ENCODE data around the gene SC5D.

The SC5D gene

DNA sequence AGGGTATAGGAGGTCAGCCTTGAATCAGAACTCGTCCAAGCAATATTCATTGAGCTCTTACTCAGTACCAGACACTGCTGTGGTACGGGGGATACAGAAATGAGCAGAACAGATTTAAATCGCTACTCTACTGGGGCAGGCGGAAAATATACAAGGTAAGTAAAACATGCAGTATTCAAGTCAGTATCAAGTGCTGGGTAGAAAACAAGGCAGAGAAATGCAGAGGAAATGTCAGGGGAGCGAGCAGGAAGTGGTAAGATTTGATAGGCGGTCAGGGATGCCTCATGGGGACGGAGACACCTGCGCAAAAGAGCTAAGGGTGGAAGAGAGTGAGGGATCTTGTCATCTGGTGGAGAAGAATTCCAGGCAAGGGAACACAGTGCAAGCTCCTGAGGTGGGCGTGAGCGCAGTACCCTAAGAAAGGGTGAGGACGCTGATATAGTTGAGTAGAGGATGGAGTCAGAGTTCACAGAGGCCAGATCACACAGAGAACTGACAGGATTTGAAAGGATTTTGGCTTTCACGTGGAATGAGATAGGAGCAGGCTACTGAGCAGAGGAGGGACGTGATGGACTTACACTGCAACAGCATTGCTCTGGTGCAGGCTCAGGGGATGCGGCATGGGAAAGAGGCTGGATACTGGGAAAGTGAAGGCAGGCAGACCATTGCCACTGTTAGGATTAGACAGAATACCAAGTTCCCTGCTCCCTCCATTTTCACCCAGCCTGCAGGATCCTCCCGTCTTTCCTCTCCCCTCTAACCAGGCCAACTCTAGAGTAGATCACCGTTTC, 35.8 kb downstream of the SC5D start:
- DNase-seq (ENCODE audit: low read depth in 2 of 3, low spot score in 1 of 3): peak in 1 of 3 donors; percentile 26

DNA sequence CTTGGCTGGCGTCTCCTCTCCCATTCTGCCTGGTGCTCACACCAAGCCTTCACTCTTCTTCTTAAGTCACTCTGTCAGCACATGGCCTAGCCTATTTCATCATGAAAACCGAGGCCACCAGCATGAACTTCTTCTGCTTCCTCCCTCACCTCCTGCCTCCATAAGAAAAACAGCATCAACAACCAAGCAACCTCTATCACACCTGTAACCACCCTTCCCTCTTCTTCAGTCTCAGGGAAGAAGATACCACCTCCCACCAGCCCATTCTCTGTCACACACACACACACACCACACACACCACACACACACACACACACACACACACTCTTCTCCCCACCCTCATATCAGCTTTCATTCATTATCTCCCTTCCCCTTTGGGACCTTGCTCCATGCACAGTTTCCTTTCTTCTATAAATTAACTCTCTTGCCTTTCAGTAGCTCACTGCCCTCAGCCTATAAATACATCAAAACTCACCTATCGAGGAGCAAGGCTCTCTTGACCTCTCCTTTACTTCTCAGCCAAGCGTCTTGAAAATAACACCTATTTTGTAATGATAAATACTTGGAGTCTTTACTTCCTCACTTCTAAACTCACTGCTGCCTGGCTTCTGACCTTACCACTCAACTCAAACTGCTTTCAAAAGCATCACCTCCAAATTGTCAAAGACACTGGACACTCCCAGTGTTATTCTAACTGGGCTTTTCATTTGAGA, 36.6 kb downstream of the SC5D start:
- DNase-seq (ENCODE audit: low read depth in 2 of 3, low spot score in 1 of 3): peak in 1 of 3 donors; percentile 16

DNA sequence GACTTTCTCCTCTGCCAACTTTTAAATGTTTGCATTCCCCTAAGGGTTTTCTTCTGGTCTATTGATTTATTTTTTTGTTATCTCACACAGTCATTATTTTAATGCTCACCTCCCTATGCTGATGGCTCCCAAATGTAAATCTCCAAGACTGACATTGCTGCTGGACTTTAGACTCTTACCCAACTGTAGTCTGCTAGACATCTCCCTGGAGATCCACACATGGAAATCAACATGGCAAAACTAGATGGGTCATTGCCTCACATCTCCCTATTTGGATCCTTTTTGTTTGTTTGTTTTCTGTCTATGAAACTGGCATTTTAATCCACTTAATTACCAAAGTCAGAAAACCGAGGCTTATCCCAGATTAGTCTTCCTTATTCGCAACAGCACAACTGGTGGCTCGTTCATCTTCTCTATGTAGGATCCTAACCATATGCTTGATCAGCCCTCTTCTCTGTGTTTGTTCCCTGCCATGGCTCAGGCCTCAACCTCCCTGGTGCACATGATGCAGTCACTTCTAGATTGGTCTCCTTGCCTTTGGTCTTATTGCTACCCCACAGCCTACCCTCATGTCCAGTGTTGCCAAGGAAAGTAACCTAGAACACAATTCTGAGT, 37.3 kb downstream of the SC5D start:
- no peak for DNase-seq (ENCODE audit: low read depth in 2 of 3, low spot score in 1 of 3)

DNA sequence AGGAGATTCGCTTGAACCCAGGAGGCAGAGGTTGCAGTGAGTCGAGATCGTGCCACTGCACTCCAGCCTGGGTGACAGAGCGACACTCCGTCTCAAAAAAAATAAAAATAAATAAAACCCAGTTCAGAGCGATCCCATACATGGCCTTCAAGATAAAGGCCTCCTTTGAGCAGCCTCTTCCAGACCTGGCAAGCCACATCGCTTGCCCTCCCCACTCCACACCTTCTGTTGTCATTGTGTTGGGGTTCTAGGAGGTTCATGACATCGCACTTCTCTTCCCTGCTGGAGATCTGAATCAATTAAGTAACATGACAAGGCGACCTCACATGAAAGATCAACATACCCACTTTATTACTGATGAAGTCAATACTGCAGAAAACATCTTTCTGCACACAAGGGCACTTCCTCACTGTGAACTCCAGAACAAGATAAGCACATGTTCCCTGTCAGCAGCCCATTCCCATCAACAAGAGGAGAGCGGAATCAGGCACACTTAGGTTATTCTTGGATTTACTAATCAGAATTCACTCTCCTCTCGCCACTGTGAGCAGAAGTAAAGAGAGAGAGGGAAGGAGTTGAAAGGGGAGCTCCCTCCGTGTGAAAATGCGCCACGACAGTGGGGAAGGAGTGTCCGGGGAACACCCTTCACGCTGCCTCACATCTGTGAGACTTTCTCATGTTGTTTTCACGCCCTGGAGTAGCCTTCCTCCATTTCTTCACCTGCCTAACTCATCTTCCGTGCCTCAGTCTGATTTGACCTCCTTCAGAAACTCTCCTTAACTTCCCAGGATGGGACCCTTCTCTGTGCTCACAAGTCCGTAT, 38.3 kb downstream of the SC5D start:
- no peak for DNase-seq (ENCODE audit: low read depth in 2 of 3, low spot score in 1 of 3)

DNA sequence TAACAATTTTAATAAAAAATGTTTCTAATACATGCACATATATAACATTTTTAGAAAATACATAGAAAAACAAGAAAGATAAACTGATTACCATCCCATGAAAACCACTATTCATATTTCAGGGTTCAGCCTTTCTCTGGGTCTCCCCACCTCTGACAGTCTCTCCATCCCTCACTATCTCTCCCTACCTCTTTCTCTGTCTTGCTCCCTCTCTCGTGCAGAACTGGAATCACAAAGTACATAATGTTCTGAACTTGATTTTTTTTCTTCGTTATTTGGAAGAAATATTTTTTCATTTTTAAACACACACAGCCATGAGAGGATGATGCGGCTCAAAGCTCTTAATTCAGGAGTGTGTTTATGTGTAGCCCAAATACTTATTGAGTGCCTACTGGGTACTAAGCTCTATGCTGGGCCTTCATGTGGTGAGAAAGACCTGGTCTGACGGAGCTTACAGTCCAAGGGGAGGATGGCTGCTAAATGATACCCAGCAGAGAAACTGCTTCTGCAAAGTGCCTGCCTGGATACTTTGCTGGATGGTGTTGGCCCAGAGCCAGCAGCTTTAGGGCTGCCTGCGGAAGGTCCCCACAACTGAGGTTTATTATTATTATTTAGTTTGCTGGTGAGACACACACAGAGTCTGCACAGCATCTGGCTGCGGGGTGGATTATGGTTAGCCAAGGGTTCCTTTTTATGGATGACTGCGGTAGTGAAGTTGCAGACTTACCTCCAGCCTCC, 42.6 kb downstream of the SC5D start:
- no peak for DNase-seq (ENCODE audit: low read depth in 2 of 3, low spot score in 1 of 3)

DNA sequence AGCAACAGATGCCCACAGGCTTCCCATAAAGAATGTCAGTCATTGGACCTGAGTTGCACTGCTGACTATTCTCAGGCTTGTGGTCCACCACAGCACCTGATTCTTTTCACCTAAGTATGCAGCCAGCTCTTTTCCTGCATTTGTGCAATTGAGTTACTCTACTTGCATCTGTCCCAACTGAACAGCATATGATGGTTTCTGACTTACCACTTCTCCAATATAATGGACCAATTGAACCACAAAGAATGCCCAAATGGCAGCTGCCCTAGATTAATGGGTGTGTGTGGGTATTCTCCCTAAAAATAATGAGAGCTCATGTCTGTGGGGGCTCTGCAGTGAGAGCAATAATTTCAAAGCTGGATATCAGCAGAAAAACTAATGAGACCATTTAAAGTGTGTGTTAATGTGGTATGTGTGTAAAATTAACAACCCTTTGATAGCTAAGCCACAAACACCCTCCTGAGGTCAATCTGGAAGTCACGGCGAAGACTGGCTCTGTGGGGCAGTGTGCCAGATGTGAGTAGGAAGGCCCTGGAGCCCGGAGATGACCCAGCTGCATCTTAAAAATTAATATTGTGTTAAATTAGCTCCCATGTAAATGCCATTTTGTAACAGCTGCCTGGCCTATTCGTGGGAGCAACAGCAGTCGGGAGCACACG, 43.8 kb downstream of the SC5D start:
- no peak for DNase-seq (ENCODE audit: low read depth in 2 of 3, low spot score in 1 of 3)

DNA sequence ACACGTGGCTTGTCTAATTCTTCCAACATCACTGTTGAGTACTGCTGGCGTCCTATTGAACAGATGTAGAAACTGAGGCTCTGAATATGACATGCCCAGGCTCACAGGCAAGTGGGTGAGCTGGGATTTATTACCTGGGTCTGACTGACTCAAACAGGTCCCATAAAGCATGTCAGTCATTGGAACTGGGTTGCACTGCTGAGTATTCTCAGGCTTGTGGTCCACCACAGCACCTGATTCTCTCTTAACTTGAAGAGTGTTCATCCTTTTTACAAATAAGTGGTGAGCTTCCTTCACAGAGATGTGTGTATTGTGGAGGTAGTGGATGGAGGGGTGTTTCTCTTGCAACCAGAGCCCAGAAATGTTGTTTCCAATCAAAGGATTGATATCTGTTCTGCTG, 44.5 kb downstream of the SC5D start:
- no peak for DNase-seq (ENCODE audit: low read depth in 2 of 3, low spot score in 1 of 3)

DNA sequence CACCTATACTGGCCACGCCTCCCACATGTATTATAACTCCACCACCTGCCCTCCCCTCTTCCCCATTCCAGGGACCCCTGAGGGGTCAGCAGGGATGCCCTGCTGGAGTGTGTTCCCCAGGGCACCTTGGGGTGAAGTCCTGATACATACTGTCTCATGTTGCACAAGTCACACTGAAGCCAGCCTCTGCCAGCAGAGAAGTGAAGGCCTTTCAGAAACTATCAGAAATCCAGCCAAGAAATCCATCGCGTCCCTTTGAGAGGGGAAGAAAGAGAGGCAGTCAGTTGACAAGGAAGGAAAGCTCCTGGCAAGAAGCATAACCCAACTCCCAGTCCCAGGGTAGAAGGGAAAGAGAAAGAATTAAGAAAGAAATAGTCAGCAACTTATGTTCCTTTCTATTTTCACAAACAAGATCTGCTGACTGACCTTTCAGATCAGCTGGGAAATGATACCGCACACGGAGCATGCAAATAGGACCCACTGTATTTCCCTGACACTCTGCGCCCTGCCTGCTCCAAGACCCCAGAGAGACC, 45.2 kb downstream of the SC5D start:
- DNase-seq (ENCODE audit: low read depth in 2 of 3, low spot score in 1 of 3): no peak

DNA sequence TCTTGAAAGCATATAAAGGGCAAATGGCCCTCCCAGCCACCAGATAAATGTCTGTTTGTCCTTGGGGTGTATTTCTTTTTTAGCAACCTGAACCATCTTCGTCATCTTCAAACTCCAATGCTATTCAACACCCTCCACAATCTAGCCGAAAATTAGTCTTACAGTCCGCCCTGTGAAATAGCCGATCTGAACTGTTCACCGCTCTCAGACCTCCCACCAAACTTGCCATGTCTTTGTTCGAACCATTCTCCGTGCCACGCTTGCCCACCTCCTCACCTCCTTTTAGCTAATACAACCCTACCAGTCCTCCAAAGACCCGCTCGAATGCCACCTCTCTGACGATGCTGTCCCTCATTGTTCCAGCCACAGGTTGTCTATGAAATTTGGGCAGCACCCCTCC, 46.0 kb downstream of the SC5D start:
- DNase-seq (ENCODE audit: low read depth in 2 of 3, low spot score in 1 of 3): no peak

DNA sequence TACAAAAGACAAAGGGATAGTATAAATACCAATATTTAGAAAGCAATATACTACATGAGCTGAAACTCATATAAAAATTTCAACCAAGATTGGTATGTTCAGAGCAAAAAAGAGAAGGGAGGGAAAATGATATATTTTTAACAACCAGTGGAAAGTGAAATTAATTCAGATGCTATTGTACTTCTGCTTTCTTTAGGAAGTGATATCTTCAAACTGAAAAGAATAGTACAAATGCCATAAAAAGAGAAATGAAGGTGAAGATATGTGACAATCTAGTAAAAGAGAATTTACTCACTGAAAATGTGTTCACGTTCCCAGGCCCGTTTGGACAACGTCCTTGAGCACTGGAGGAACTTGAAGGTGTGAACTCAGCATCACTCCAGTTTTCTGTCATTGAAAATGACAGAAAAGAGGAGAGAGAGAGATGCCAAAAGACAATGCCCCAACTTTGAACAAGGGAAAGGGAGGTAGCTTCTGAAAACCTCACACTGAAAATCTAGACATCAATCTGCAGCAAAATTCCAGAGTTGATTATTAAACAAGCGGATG, 47.5 kb downstream of the SC5D start:
- DNase-seq (ENCODE audit: low read depth in 2 of 3, low spot score in 1 of 3): no peak

DNA sequence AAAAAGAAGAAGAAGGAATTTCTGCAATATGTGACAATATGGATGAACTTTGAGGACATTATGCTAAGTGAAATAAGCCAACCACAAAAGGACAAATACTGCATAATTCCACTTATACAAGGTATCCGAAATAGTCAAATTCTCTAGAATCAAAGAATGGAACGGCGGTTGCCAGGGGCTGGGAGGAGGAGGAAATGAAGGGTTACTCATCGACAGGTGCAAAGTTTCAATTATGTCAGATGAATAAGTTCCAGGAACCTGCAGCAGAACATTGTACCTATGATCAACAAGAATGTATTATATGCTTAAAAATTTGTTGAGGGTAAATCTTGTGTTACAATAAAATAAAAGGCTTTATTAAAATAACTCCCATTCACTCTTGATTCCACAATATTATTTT, 49.0 kb downstream of the SC5D start:
- DNase-seq (ENCODE audit: low read depth in 2 of 3, low spot score in 1 of 3): peak in 1 of 3 donors; percentile 15

DNA sequence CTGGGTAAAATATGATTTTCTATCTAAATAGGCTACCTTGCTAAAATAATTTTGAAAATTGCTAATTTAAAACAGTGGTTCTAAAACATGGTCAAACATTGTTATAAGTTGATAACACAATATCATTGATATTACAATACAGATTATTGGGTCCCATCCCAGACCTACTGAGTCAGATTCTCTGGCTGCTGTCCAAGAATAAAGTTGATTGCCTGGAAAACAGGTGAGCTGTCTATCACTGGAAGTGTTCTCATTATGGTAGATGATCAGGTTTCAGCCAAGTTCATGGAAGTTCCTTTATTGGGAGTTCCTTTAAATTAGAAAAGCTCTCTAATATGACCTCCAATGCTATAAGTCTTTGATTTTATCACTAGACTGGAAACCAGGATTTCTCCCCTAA, 52.3 kb downstream of the SC5D start:
- DNase-seq (ENCODE audit: low read depth in 2 of 3, low spot score in 1 of 3): no peak

DNA sequence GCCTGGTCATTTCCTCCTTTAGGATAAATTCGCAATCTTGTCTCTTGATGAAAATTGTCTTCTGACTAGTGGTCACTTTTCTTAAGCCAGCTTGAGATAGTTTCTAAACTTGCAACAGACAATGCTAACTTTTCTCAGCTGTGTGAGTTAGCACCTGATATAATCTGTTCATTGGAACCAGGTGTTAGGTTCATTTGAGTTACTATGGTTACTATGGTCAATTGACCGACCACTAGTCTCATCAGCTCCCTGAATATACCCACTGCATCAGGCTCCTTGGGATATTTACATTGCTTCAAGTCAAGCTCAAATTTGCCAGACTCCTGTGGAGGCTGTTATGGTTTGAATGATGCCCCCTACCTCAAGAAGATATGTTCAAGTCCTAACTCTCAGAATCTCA, 54.5 kb downstream of the SC5D start:
- no peak for DNase-seq (ENCODE audit: low read depth in 2 of 3, low spot score in 1 of 3)

DNA sequence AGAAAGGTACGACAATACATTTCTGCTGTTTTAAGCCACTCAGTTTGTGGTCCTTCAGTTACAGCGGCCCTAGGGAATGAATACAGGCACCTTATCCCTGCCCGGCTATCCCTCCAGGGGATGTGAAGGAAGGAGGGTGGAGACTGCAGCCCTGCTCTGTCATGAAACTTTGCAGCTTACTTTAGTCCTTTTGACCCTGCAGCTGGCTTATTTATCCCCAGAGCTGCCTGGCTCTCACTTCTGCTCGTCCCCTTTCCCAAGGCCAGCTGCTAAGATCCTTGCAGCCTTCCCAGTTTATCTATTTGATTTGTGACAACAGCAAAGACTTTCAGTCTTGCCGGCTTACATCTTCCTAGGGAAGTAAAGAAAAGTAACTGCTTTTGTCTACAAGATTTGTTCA, 55.2 kb downstream of the SC5D start:
- no peak for DNase-seq (ENCODE audit: low read depth in 2 of 3, low spot score in 1 of 3)

DNA sequence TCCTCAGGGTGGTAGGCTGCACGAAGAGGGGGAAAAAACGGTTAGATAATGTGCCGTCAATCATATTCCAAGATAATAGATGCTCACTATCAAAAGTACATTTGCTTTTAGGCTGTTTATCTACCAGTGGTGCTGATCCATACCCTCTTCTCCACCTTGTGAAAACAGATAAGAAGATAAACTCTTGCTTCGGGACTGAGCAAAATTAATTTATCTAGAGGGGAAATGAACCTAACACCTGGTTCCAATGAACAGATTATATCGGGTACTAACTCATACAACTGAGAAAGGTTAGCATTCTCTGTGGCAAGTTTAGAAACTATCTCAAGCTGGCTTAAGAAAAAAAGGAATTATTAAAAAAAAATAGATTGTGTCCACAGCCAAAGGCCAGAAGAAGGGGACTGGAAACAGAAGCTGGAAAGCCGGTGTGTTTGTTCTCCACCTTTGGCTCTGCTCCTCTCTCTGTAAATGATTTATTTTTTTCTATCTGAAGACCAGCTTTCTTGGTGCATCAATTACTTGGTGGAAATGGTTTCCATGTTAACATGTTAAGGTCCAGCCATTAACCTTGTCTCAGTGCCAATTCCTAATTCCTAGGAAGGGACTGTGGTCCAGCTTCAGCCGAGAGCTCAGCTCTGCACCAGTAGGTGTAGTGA, 55.8 kb downstream of the SC5D start:
- no peak for DNase-seq (ENCODE audit: low read depth in 2 of 3, low spot score in 1 of 3)

DNA sequence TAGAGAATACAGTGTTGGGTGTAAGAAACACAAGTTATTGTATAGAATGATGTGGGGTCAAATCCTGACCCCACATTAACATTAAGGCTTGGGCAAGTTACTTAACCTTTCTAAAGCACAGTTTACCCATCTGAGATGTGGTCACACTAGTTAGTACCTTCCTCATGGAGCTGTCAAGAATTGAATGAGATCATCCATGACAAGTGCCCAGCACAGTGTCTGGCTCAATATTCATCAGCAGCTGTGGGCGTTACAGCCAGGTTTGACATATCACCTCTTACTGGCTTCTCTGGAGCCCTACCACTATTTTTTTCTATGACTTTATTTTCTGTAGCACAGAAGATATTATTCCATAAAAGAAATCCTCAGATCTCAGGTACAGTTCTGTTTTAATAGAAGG, 57.2 kb downstream of the SC5D start:
- no peak for DNase-seq (ENCODE audit: low read depth in 2 of 3, low spot score in 1 of 3)

DNA sequence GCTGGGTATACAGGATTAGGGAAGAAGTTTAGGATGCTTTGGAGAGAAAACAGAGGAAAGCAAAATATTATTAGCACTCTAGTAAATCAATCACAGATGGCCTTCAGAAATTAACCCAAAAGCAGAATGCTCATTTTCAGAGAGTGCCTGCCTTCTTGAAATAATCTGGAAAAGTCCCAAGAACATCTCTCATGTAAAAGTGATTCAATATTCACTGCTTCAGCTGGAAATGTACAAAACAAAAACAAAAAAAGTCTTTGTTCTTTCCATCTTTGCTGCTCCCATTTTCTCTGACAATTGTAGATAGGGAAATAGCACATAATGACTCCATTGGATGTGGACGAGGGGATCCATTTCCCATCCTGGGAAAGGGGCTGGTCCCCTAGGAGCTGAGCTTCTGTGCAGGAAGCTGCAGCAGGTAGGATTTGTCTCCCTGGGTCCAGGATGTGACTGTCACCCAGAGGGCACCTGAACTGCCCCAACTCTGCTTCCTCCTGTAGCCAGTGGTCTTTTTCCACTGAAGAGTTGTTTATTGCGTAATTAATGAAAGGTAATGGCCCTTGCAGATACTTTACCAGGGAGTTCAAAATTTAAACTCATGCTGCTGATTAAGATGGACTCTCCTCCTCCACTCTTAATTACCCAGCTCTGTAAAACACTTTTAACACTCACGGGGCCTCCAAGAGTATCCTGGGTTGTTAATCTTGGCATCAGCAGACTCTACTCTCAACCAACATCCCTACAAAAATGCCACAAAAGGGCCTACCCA, 57.9 kb downstream of the SC5D start:
- no peak for DNase-seq (ENCODE audit: low read depth in 2 of 3, low spot score in 1 of 3)

DNA sequence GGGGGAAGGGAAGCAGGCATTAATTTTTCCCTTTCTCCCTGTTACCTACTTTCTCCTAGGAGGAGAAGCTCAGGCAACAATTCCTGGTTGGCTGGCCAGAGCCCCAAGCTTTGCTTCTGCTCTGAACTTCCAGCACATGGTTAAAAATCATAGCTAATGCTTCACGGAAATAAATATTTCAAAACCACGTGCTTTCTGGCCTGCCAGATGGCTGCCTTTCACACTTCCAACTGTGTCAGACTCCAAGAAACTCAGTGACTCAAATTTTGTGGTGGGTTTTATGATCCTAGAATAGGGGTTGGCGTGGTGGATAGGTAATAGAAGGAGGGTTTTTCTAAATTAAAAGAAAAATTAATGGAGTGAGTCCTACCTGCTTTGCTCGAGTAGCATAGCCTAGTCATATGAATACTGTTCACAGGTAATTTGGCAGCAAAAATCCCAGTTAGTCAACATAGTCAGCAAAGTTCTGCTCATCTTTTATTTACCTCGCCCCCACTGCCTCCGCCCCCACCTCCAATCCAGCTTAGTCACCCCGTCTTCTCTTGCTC, 58.6 kb downstream of the SC5D start:
- no peak for DNase-seq (ENCODE audit: low read depth in 2 of 3, low spot score in 1 of 3)
